ENCODE measurements around the gene TGFBRAP1.

DNA sequence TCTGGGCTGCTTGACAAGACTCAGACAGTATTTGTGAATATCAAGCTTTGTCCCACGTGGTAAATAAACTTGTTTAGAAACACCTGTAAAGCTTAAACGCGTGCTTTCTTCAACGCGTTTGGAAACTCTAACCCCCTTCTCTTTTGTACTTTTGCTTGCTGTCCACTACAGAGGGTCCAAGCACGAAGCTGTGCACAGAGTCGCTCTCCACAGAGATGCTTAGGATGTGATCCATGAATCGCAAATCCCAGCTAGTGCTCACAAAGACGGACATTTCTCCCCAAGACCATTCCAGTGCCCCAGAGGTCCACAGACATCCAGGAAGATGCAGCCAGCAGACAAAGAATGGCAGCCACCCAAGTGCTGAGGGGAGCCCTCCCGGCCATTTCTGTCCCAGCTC is 88.1 kb downstream of the TGFBRAP1 start, which contains the start of gene GPR45:
- TF ChIP-seq CTCF (IDR thresholded peaks at IDR 0.05) (no peak), POLR2A (IDR thresholded peaks at IDR 0.05) (no peak), EP300 (IDR thresholded peaks at IDR 0.05) (no peak)

Data from tibial nerve (tissue), 4 donors.